HepG2 (cell line): Measurements from ENCODE around the gene ZNF443. TPM values are rescaled to one million over a fixed set of nuclear protein-coding genes. Genes with fewer than 3 reads are reported as not detected.
A peak's percentile ranks its signal among the peaks of the same experiment; 100 is the strongest.

Experiments
- ATAC-seq: fragments of 200-7000 bp; cut with Tn5 transposase; 3 replicates; pipeline ENCODE4 v1.9.1; 2020; ENCODE audit warnings: mild to moderate bottlenecking, moderate library complexity
- BruUV-seq: library from RNA; stranded (reverse); fragments of 400-500 nt; replicated peaks from 2 replicates; lab custom pipeline; 2021; lab: Mats Ljungman, UMichigan
- CTCF ChIA-PET: fragments of 300-600 bp; formaldehyde crosslinking; extraction: SDS; loops from one replicate; lab custom pipeline; 2021; ENCODE audit warnings: low total read pairs, inconsistent platforms, low intra/inter-chr PET ratio; lab: Yijun Ruan, JAX
- POLR2A ChIA-PET: fragments of 350-600 bp; sonication (Branson Sonifier 250); formaldehyde crosslinking; loops from one replicate; lab custom pipeline; 2020; ENCODE audit warnings: antibody characterized with exemption, inconsistent platforms; lab: Yijun Ruan, JAX
- DNase-seq: peaks from one replicate; pipeline ENCODE4 v3.0.0-alpha.2; 2015; ENCODE audit warnings: low spot score
- FAIRE-seq: peaks from 3 replicates; lab custom pipeline; 2011; peaks lifted over from hg19 to GRCh38; lab: Jason Lieb, UNC
- H2AFZ ChIP-seq: one replicate; pipeline ENCODE4 v1.6.1; 2011; ENCODE audit warnings: low read length, inconsistent platforms
- H3K27ac ChIP-seq: fragments of 300-600 bp; 3 replicates; pipeline ENCODE4 v1.8.0; 2011; ENCODE audit warnings: mixed run types, mild to moderate bottlenecking, mixed read lengths, low read length, inconsistent platforms; ENCODE audit not compliant: insufficient read depth; ENCODE audit errors: extremely low read length
- H3K27me3 ChIP-seq, 2 experiments: fragments of 200-600 bp in 1 of 2; 2 replicates in 1 of 2; 3 replicates in 1 of 2; pipeline versions ENCODE4 v1.6.0 to v1.8.0; 2011; ENCODE audit warnings: low read length in 2 of 2, mild to moderate bottlenecking in 2 of 2, moderate library complexity in 2 of 2, inconsistent platforms in 1 of 2; ENCODE audit not compliant: insufficient read depth in 2 of 2, control insufficient read depth in 1 of 2
- H3K36me3 ChIP-seq, 2 experiments: fragments of 200-600 bp in 1 of 2; replicated peaks in 1 of 2; 2 replicates in 1 of 2; 3 replicates in 1 of 2; pipeline versions ENCODE4 v1.5.1 to v1.8.0; 2011; ENCODE audit warnings: low read length in 2 of 2, inconsistent platforms in 1 of 2; ENCODE audit not compliant: insufficient read depth in 2 of 2, control insufficient read depth in 1 of 2
- H3K4me1 ChIP-seq: 2 replicates; pipeline ENCODE4 v1.5.1; 2012; ENCODE audit warnings: low read length, inconsistent platforms; ENCODE audit not compliant: insufficient read depth
- H3K4me2 ChIP-seq: 2 replicates; pipeline ENCODE4 v1.6.0; 2011; ENCODE audit warnings: low read depth, low read length, inconsistent platforms
- H3K4me3 ChIP-seq, 3 experiments: fragments of 200-600 bp in 1 of 3; sonication (generic), shearing (Covaris generic) in 1 of 3; replicated peaks in 1 of 3; 2 replicates each; pipeline ENCODE4 v1.5.1; 2011 to 2016; ENCODE audit warnings: low read length in 3 of 3, inconsistent platforms in 2 of 3, low read depth in 2 of 3, mild to moderate bottlenecking in 2 of 3, control low read depth in 1 of 3, mixed read lengths in 1 of 3; ENCODE audit not compliant: insufficient read depth in 1 of 3
- H3K79me2 ChIP-seq: one replicate; pipeline ENCODE4 v1.6.1; 2011; ENCODE audit warnings: low read length, inconsistent platforms; ENCODE audit not compliant: insufficient read depth
- H3K9ac ChIP-seq: 2 replicates; pipeline ENCODE4 v1.6.0; 2011; ENCODE audit warnings: mild to moderate bottlenecking, low read depth, low read length, inconsistent platforms; ENCODE audit not compliant: insufficient read depth
- H3K9me3 ChIP-seq: 2 replicates; pipeline ENCODE4 v1.5.1; 2012; ENCODE audit warnings: mild to moderate bottlenecking, low read length
- H4K20me1 ChIP-seq: 2 replicates; pipeline ENCODE4 v1.6.0; 2011; ENCODE audit warnings: inconsistent platforms, mild to moderate bottlenecking, low read length, moderate library complexity; ENCODE audit not compliant: insufficient read depth
- ARID2 ChIP-seq: sonication (generic); formaldehyde crosslinking; IDR thresholded peaks from 2 replicates; pipeline ENCODE4 v1.8.1; 2022; ENCODE audit warnings: mild to moderate bottlenecking, missing genetic modification reagents, borderline replicate concordance
- ASH2L ChIP-seq: fragments of 300-600, 200-600 bp; sonication (generic); IDR thresholded peaks from 2 replicates; pipeline ENCODE4 v1.7.0; 2017; ENCODE audit warnings: low read depth, mild to moderate bottlenecking, moderate library complexity, mixed read lengths, low read length; ENCODE audit not compliant: insufficient read length
- CBX5 ChIP-seq: sonication (generic); formaldehyde crosslinking; IDR thresholded peaks from 2 replicates; pipeline ENCODE4 v1.4.0; 2020; ENCODE audit warnings: missing genetic modification reagents, borderline replicate concordance
- DPF2 ChIP-seq: sonication (generic); formaldehyde crosslinking; IDR thresholded peaks from 2 replicates; pipeline ENCODE4 v1.4.0; 2020; ENCODE audit warnings: mild to moderate bottlenecking, low read depth, missing genetic modification reagents, borderline replicate concordance
- FOXA1 ChIP-seq, 2 experiments: fragments of 450-650 bp in 1 of 2; sonication (generic) in 1 of 2; formaldehyde crosslinking in 1 of 2; IDR thresholded peaks; 2 replicates each; pipeline versions ENCODE4 v1.4.0 to v1.6.1; 2016 to 2020; ENCODE audit warnings: missing genetic modification reagents in 1 of 2
- FOXA3 ChIP-seq: IDR thresholded peaks from 2 replicates; pipeline ENCODE4 v1.6.1; 2016; ENCODE audit warnings: missing genetic modification reagents, missing compliant biosample characterization
- HDAC2 ChIP-seq: sonication (generic); formaldehyde crosslinking; IDR thresholded peaks from 2 replicates; pipeline ENCODE4 v1.4.0; 2020; ENCODE audit warnings: missing genetic modification reagents
- JUND ChIP-seq: sonication (generic); formaldehyde crosslinking; IDR thresholded peaks from 2 replicates; pipeline ENCODE4 v1.8.0; 2022; ENCODE audit warnings: mild to moderate bottlenecking, missing genetic modification reagents
- MAZ ChIP-seq, 2 experiments: sonication (generic) in 1 of 2; formaldehyde crosslinking in 1 of 2; IDR thresholded peaks; 2 replicates each; pipeline versions ENCODE4 v1.5.0 to v1.6.1; 2012 to 2020; ENCODE audit warnings: low read depth in 2 of 2, mild to moderate bottlenecking in 2 of 2, borderline replicate concordance in 1 of 2, improper control_type of control experiment in 1 of 2, low read length in 1 of 2, missing genetic modification reagents in 1 of 2, moderate library complexity in 1 of 2
- NR2F1 ChIP-seq, 2 experiments: fragments of 450-650 bp in 1 of 2; formaldehyde crosslinking in 1 of 2; IDR thresholded peaks; 2 replicates each; pipeline versions ENCODE4 v1.5.0 to v1.6.1; 2016 to 2020; ENCODE audit warnings: mild to moderate bottlenecking in 1 of 2, missing compliant biosample characterization in 1 of 2, missing genetic modification reagents in 1 of 2, moderate library complexity in 1 of 2
- ONECUT2 ChIP-seq: sonication (generic); formaldehyde crosslinking; IDR thresholded peaks from 2 replicates; pipeline ENCODE4 v1.4.0; 2020; ENCODE audit warnings: missing genetic modification reagents
- RFX1 ChIP-seq: fragments of 450-650 bp; IDR thresholded peaks from 2 replicates; pipeline ENCODE4 v1.6.1; 2017
- RFX3 ChIP-seq: IDR thresholded peaks from 2 replicates; pipeline ENCODE4 v1.6.1; 2016; ENCODE audit warnings: missing biosample characterization, missing genetic modification reagents
- SIX4 ChIP-seq: sonication (generic); formaldehyde crosslinking; IDR thresholded peaks from 2 replicates; pipeline ENCODE4 v1.4.0; 2020; ENCODE audit warnings: missing genetic modification reagents
- SMAD3 ChIP-seq: sonication (generic); formaldehyde crosslinking; IDR thresholded peaks from 2 replicates; pipeline ENCODE4 v1.4.0; 2020; ENCODE audit warnings: missing genetic modification reagents
- TBP ChIP-seq: sonication (generic); formaldehyde crosslinking; IDR thresholded peaks from 2 replicates; pipeline ENCODE4 v1.5.0; 2020; ENCODE audit warnings: missing genetic modification reagents
- TFE3 ChIP-seq: IDR thresholded peaks from 2 replicates; pipeline ENCODE4 v1.6.1; 2016
- ZFP36L2 ChIP-seq: sonication (generic); formaldehyde crosslinking; IDR thresholded peaks from 2 replicates; pipeline ENCODE4 v1.4.0; 2020; ENCODE audit warnings: missing genetic modification reagents
- ZNF160 ChIP-seq: sonication (generic); formaldehyde crosslinking; IDR thresholded peaks from 2 replicates; pipeline ENCODE4 v1.8.0; 2022; ENCODE audit warnings: mild to moderate bottlenecking, inconsistent platforms, missing genetic modification reagents
- ZNF205 ChIP-seq: IDR thresholded peaks from 2 replicates; pipeline ENCODE4 v1.6.1; 2018; ENCODE audit warnings: missing biosample characterization, missing genetic modification reagents
- ZNF224 ChIP-seq: sonication (generic); formaldehyde crosslinking; IDR thresholded peaks from 2 replicates; pipeline ENCODE4 v1.5.0; 2020; ENCODE audit warnings: mild to moderate bottlenecking, missing genetic modification reagents
- ZNF24 ChIP-seq: fragments of 450-650 bp; IDR thresholded peaks from 2 replicates; pipeline ENCODE4 v1.6.1; 2017; ENCODE audit warnings: antibody characterized with exemption, mild to moderate bottlenecking
- ZNF367 ChIP-seq: sonication (generic); formaldehyde crosslinking; IDR thresholded peaks from 2 replicates; pipeline ENCODE4 v1.4.0; 2020; ENCODE audit warnings: missing genetic modification reagents, borderline replicate concordance
- ZNF383 ChIP-seq: sonication (generic); formaldehyde crosslinking; IDR thresholded peaks from 2 replicates; pipeline ENCODE4 v1.4.0; 2020; ENCODE audit warnings: missing genetic modification reagents, mild to moderate bottlenecking, borderline replicate concordance
- ZNF547 ChIP-seq: sonication (generic); formaldehyde crosslinking; IDR thresholded peaks from 2 replicates; pipeline ENCODE4 v1.5.1; 2020; ENCODE audit warnings: mild to moderate bottlenecking, missing genetic modification reagents
- ZNF556 ChIP-seq: sonication (generic); formaldehyde crosslinking; IDR thresholded peaks from 2 replicates; pipeline ENCODE4 v1.4.0; 2020; ENCODE audit warnings: mild to moderate bottlenecking, missing genetic modification reagents, borderline replicate concordance
- ZSCAN12 ChIP-seq: sonication (generic); formaldehyde crosslinking; IDR thresholded peaks from 2 replicates; pipeline ENCODE4 v1.9.0; 2021; ENCODE audit warnings: mild to moderate bottlenecking, missing genetic modification reagents
- WGBS: methylation state at CpG from one replicate; pipeline ENCODE4 v1.1.6; 2017; ENCODE audit warnings: low lambda C conversion rate; 5-methylcytosine and 5-hydroxymethylcytosine counted together
- in situ Hi-C: cut with HindIII; loops from 2 replicates; pipeline ENCODE4 v1.10.0; 2017; ENCODE audit warnings: low pct_unique_long_range_greater_than_20kb; ENCODE audit not compliant: extremely low pct_ligation_motif_present
- intact Hi-C: fragments of 100-400 bp; cut with micrococcal nuclease; formaldehyde crosslinking; loops from one replicate; pipeline ENCODE4 v1.10.0; 2022; ENCODE audit not compliant: unreplicated experiment
- polyA plus RNA-seq, 8 experiments: library from polyadenylated mRNA; depleted of rRNA in 3 of 8; stranded (reverse) in 7 of 8; unstranded in 1 of 8; fragments of >200 nt; fragmentation: Illumina TruSeq in 4 of 8; extraction: Trizol in 4 of 8; gene quantifications; 2 replicates each; pipeline versions ENCODE4 v1.2.1 to v1.2.3, GENCODE V29; 2011 to 2016; ENCODE audit warnings: low read depth in 4 of 8, missing spikeins in 1 of 8, mixed read lengths in 1 of 8; ENCODE audit not compliant: insufficient read depth in 1 of 8
- total RNA-seq, 5 experiments: library from RNA; depleted of rRNA; stranded (reverse); fragments of >200 nt; fragmentation: Illumina TruSeq; extraction: Trizol; gene quantifications; 2 replicates each; pipeline ENCODE4 v1.2.3, GENCODE V29; 2016; ENCODE audit warnings: low read depth in 1 of 5

Gene ZNF443
- total and polyA plus RNA-seq, 2 of the 13 experiments (the other 11 are each of a cell fraction or from before 2014, with no cell fraction given), result 3.6 to 19.0 TPM

- no peaks in the 10 kb centered on the region for H3K79me2 ChIP-seq
- H3K27me3 ChIP-seq, result no peaks in the 10 kb centered on the region
- H3K36me3 ChIP-seq, result peaks cover 3 to 7% of the 10 kb centered on the region in 2 experiments; a peak in 3 of 5 replicates
- CTCF ChIA-PET, result no interaction called here
- intact Hi-C loops (no loop called here), in situ Hi-C loops (no loop called here)
- DNase-seq, result no peak
- no peak overlapping the region for H3K9ac ChIP-seq
- no peak overlapping the region for H3K4me3 ChIP-seq
- H3K4me2 ChIP-seq, result no peak overlapping the region
- FAIRE-seq, result no peak
- ATAC-seq, result peak; percentile 65; the same call in 2 of the 3 replicates
- H2AFZ ChIP-seq, result no peak overlapping the region
- BruUV-seq, result no TSS peak
- peak overlapping the region; percentile 30 for H3K27ac ChIP-seq
- no peaks in the 10 kb centered on the region for H4K20me1 ChIP-seq
- peaks cover 9% of the 10 kb centered on the region; the same call in 1 of the 2 replicates for H3K4me1 ChIP-seq
- POLR2A ChIA-PET, result interaction anchor here (0.8 kb wide), 1 partner anchor 70 kb away, joined by 4 read pairs; no protein-coding TSS in a partner anchor
- H3K9me3 ChIP-seq, result no peaks in the 10 kb centered on the region
- 100% methylated on average over 2 of the region's 2 CpGs for WGBS
- TF ChIP-seq ZNF547 (no peak), FOXA1 (IDR thresholded peaks at IDR 0.05) (no peak), FOXA1 (CRISPR knock-in tag; IDR thresholded peaks at IDR 0.05) (no peak), ARID2 (no peak), SMAD3 (no peak), CBX5 (CRISPR knock-in tag) (no peak), JUND (CRISPR knock-in tag) (no peak), HDAC2 (CRISPR knock-in tag) (no peak), ZNF383 (CRISPR knock-in tag) (no peak), ZNF556 (CRISPR knock-in tag) (no peak), ZNF24 (no peak), RFX3 (CRISPR knock-in tag) (peak; percentile 51; the same call in 1 of the 2 replicates), ZSCAN12 (CRISPR knock-in tag) (no peak), FOXA3 (CRISPR knock-in tag) (no peak), ZNF367 (no peak), ASH2L (no peak), TFE3 (CRISPR knock-in tag) (no peak), ONECUT2 (CRISPR knock-in tag) (no peak), MAZ (IDR thresholded peaks at IDR 0.05; ENCODE audit: borderline replicate concordance, low read depth, low read length) (no peak), MAZ (CRISPR knock-in tag; IDR thresholded peaks at IDR 0.05; ENCODE audit: low read depth) (no peak), TBP (CRISPR knock-in tag) (no peak), SIX4 (no peak), DPF2 (CRISPR knock-in tag) (no peak), ZFP36L2 (CRISPR knock-in tag) (no peak), ZNF205 (CRISPR knock-in tag) (no peak), RFX1 (peak; percentile 52; the same call in 1 of the 2 replicates), ZNF160 (CRISPR knock-in tag) (no peak), ZNF224 (CRISPR knock-in tag) (no peak), NR2F1 (CRISPR knock-in tag; IDR thresholded peaks at IDR 0.05) (peak in 1 of 2 experiments; percentile 46; a peak in 1 of 4 replicates)
Measured at GRCh38 chr19:12425236-12425887, 15.5 kb downstream of the ZNF443 start.
